Rectal smooth muscle tissue (tissue), 1 donor: ENCODE data around the gene APC.

Source experiments
- H3K27ac ChIP-seq: one replicate; pipeline ENCODE4 v1.7.0; 2013; ENCODE audit warnings: low read depth, low read length, inconsistent platforms
- H3K27me3 ChIP-seq: one replicate; pipeline ENCODE4 v1.7.0; 2013; ENCODE audit warnings: low read length; ENCODE audit not compliant: control insufficient read depth, insufficient read depth
- H3K36me3 ChIP-seq: one replicate; pipeline ENCODE4 v1.7.0; 2013; ENCODE audit warnings: low read length; ENCODE audit not compliant: control insufficient read depth, insufficient read depth
- H3K4me1 ChIP-seq: one replicate; pipeline ENCODE4 v1.7.0; 2013; ENCODE audit warnings: low read length; ENCODE audit not compliant: control insufficient read depth, insufficient read depth
- H3K4me3 ChIP-seq: one replicate; pipeline ENCODE4 v1.7.0; 2013; ENCODE audit warnings: low read length
- H3K9ac ChIP-seq: one replicate; pipeline ENCODE4 v1.7.0; 2013; ENCODE audit warnings: low read length

The APC gene

GRCh38 chr5:112799661-112800060 is 62.0 kb downstream of the APC start:
- Histone ChIP-seq H3K27me3 (no peaks in the 10 kb centered on the region), H3K4me3 (no peak overlapping the region), H3K36me3 (peaks cover 4% of the 10 kb centered on the region), H3K4me1 (no peaks in the 10 kb centered on the region), H3K27ac (no peak overlapping the region), H3K9ac (no peak overlapping the region)

- peaks cover 2% of the 10 kb centered on the region for H3K36me3 ChIP-seq
- H3K4me1 ChIP-seq = no peaks in the 10 kb centered on the region
- no peak overlapping the region for H3K27ac ChIP-seq
- no peak overlapping the region for H3K9ac ChIP-seq
- H3K27me3 ChIP-seq = no peaks in the 10 kb centered on the region
- no peak overlapping the region for H3K4me3 ChIP-seq
These were observed 63.2 kb downstream of the APC start for GRCh38 chr5:112800891-112801290.

GRCh38 chr5:112811023-112811422 is 73.3 kb downstream of the APC start:
- no peak overlapping the region for H3K27ac ChIP-seq
- no peak overlapping the region for H3K4me3 ChIP-seq
- no peak overlapping the region for H3K9ac ChIP-seq
- peaks cover 3% of the 10 kb centered on the region for H3K36me3 ChIP-seq
- no peaks in the 10 kb centered on the region for H3K27me3 ChIP-seq
- H3K4me1 ChIP-seq = no peaks in the 10 kb centered on the region

- Histone ChIP-seq H3K9ac (no peak overlapping the region), H3K36me3 (peaks cover 3% of the 10 kb centered on the region), H3K4me3 (no peak overlapping the region), H3K27ac (no peak overlapping the region), H3K27me3 (no peaks in the 10 kb centered on the region), H3K4me1 (no peaks in the 10 kb centered on the region)
These were observed 74.9 kb downstream of the APC start for GRCh38 chr5:112812549-112812948.

GRCh38 chr5:112820246-112820645 is 82.6 kb downstream of the APC start:
- Histone ChIP-seq H3K27me3 (no peaks in the 10 kb centered on the region), H3K36me3 (peaks cover 13% of the 10 kb centered on the region), H3K27ac (no peak overlapping the region)

GRCh38 chr5:112822456-112822855 is 84.8 kb downstream of the APC start:
- Histone ChIP-seq H3K4me1 (no peaks in the 10 kb centered on the region), H3K36me3 (peaks cover 10% of the 10 kb centered on the region), H3K4me3 (no peak overlapping the region), H3K27me3 (no peaks in the 10 kb centered on the region), H3K27ac (no peak overlapping the region), H3K9ac (no peak overlapping the region)

More at GRCh38 chr5:112820246-112820645, 82.6 kb downstream of the APC start:
- no peak overlapping the region for H3K9ac ChIP-seq
- no peaks in the 10 kb centered on the region for H3K4me1 ChIP-seq
- H3K4me3 ChIP-seq = no peak overlapping the region

DNA sequence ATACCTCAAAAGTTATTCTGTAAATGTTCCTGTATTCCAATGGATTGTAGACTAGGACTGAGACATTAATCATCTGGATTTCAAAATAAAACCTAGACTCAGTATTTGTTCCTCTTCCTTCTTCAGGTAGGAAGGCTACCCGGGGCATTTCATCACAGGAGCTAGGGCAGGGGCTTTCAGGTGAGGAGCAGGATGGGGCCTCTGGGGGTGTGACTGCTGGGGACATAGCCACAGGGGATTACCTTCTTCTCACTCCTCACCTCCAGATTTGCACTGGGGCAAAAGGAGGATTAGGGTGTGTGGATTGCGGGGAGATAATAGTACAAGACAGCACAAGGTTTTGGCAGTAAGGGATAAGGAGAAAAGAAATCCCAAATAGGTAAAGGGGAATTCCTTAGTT is 85.5 kb downstream of the APC start:
- no peak overlapping the region for H3K4me3 ChIP-seq
- peaks cover 10% of the 10 kb centered on the region for H3K36me3 ChIP-seq
- no peak overlapping the region for H3K9ac ChIP-seq
- H3K27me3 ChIP-seq = no peaks in the 10 kb centered on the region
- no peak overlapping the region for H3K27ac ChIP-seq
- no peaks in the 10 kb centered on the region for H3K4me1 ChIP-seq

- H3K4me1 ChIP-seq = no peaks in the 10 kb centered on the region
- peaks cover 10% of the 10 kb centered on the region for H3K36me3 ChIP-seq
- no peak overlapping the region for H3K27ac ChIP-seq
- no peaks in the 10 kb centered on the region for H3K27me3 ChIP-seq
- H3K9ac ChIP-seq = no peak overlapping the region
- H3K4me3 ChIP-seq = no peak overlapping the region
These were observed 86.0 kb downstream of the APC start for GRCh38 chr5:112823656-112824055.

GRCh38 chr5:112824197-112824596 is 86.5 kb downstream of the APC start:
- no peak overlapping the region for H3K27ac ChIP-seq
- no peak overlapping the region for H3K4me3 ChIP-seq
- H3K27me3 ChIP-seq = no peaks in the 10 kb centered on the region
- H3K36me3 ChIP-seq = peaks cover 10% of the 10 kb centered on the region
- no peaks in the 10 kb centered on the region for H3K4me1 ChIP-seq
- H3K9ac ChIP-seq = no peak overlapping the region

DNA sequence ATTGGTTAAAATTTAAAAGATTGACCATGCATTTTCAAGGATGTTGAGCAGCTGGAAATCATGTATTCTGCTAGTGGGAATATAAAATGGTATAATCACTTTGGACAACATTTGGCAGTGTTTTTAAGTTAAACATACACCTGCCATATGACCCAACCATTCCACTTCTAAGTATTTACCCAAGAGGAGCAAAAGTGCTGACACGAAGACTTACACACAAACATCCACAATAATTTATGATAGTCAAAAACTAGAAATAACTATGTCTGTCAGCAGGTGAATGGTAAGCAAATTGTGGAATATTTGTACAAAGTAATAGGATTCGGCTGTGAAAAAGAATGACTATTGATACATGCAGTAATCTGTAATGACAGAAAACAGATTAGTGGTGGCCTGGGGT is 92.7 kb downstream of the APC start:
- Histone ChIP-seq H3K27ac (no peak overlapping the region), H3K4me3 (no peak overlapping the region), H3K36me3 (no peaks in the 10 kb centered on the region), H3K4me1 (no peaks in the 10 kb centered on the region), H3K9ac (no peak overlapping the region), H3K27me3 (no peaks in the 10 kb centered on the region)

DNA sequence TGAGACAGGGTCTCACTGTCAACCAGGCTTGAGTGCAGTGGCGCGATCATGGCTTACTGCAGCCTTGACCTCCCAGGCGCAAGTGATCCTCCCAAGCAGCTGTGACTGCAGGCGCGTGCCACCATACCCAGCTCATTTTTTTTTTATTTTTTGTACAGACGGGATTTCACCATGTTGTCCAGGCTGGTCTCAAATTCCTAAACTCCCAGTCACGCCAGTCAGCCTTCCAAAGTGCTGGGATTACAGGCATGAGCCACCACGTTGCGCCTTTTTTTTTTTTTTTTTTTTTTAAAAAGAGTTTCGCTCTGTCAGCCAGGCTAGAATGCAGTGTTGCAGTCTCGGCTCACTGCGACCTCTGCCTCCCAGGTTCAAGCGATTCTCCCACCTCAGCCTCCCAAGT is 96.3 kb downstream of the APC start:
- H3K9ac ChIP-seq = no peak overlapping the region
- H3K4me1 ChIP-seq = no peaks in the 10 kb centered on the region
- H3K4me3 ChIP-seq = no peak overlapping the region
- H3K27me3 ChIP-seq = no peaks in the 10 kb centered on the region
- H3K36me3 ChIP-seq = peaks cover 6% of the 10 kb centered on the region
- no peak overlapping the region for H3K27ac ChIP-seq

DNA sequence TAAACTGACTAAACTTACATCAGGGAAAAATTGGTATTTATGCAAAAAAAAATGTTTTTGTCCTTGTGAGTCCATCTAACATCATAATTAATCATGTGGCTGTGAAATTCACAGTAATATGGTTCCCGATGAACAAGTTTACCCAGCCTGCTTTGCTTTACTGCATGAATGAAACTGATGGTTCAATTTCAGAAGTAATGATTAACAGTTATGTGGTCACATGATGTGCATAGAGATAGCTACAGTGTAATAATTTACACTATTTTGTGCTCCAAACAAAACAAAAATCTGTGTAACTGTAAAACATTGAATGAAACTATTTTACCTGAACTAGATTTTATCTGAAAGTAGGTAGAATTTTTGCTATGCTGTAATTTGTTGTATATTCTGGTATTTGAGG is 106.8 kb downstream of the APC start:
- H3K36me3 ChIP-seq = no peaks in the 10 kb centered on the region
- no peaks in the 10 kb centered on the region for H3K4me1 ChIP-seq
- no peak overlapping the region for H3K9ac ChIP-seq
- no peak overlapping the region for H3K4me3 ChIP-seq
- H3K27me3 ChIP-seq = no peaks in the 10 kb centered on the region
- no peak overlapping the region for H3K27ac ChIP-seq

GRCh38 chr5:112846556-112846955 is 108.9 kb downstream of the APC start:
- no peaks in the 10 kb centered on the region for H3K27me3 ChIP-seq
- no peaks in the 10 kb centered on the region for H3K36me3 ChIP-seq
- no peak overlapping the region for H3K9ac ChIP-seq
- H3K27ac ChIP-seq = no peak overlapping the region
- no peak overlapping the region for H3K4me3 ChIP-seq
- H3K4me1 ChIP-seq = no peaks in the 10 kb centered on the region
